PC-3 (cell line): ENCODE data around the gene GRXCR2. TPM values are rescaled to one million over a fixed set of nuclear protein-coding genes. Genes with fewer than 3 reads are reported as not detected.

Source experiments
- ATAC-seq: fragments of 200-7000 bp; cut with Tn5 transposase; 2 replicates; pipeline ENCODE4 v1.9.1; 2020; ENCODE audit warnings: mild to moderate bottlenecking, moderate library complexity
- BruUV-seq: library from RNA; stranded (reverse); fragments of 400-500 nt; replicated peaks from 2 replicates; lab custom pipeline; 2021; lab: Mats Ljungman, UMichigan
- CTCF ChIA-PET: fragments of 300-600 bp; sonication (Branson Sonifier 250); formaldehyde crosslinking; loops from one replicate; lab custom pipeline; 2022; ENCODE audit warnings: antibody characterized with exemption; lab: Charles Lee
- POLR2A ChIA-PET: fragments of 300-600 bp; sonication (Branson Sonifier 250); formaldehyde crosslinking; loops from one replicate; lab custom pipeline; 2022; ENCODE audit warnings: antibody characterized with exemption; ENCODE audit not compliant: unreplicated experiment; lab: Charles Lee
- DNase-seq: peaks from one replicate; pipeline ENCODE4 v3.0.0-alpha.2; 2015
- H2AFZ ChIP-seq: fragments of 300-600 bp; sonication (generic); 2 replicates; pipeline ENCODE4 v1.6.0; 2016; ENCODE audit warnings: antibody characterized with exemption, low read length
- H3F3A ChIP-seq: fragments of 300-600 bp; sonication (generic); one replicate; pipeline ENCODE4 v1.6.0; 2017; ENCODE audit warnings: antibody characterized with exemption, low read length, control low read depth, mild to moderate bottlenecking; ENCODE audit not compliant: unreplicated experiment
- H3K27ac ChIP-seq: fragments of 300-600 bp; sonication (generic); 2 replicates; pipeline ENCODE4 v1.5.1; 2016; ENCODE audit warnings: mild to moderate bottlenecking, low read length
- H3K27me3 ChIP-seq: fragments of 300-600 bp; sonication (generic); 2 replicates; pipeline ENCODE4 v1.6.1; 2016; ENCODE audit warnings: low read length, mixed read lengths
- H3K36me3 ChIP-seq: fragments of 300-600 bp; sonication (generic); 2 replicates; pipeline ENCODE4 v1.6.1; 2016; ENCODE audit warnings: low read depth, mixed run types, low read length, mixed read lengths
- H3K4me1 ChIP-seq: fragments of 300-600 bp; sonication (generic); 2 replicates; pipeline ENCODE4 v1.5.1; 2016; ENCODE audit warnings: low read length; ENCODE audit not compliant: insufficient read depth
- H3K4me2 ChIP-seq: fragments of 300-600 bp; sonication (generic); 2 replicates; pipeline ENCODE4 v1.6.0; 2016; ENCODE audit warnings: low read length
- H3K4me3 ChIP-seq: fragments of 300-600 bp; sonication (generic); 2 replicates; pipeline ENCODE4 v1.5.1; 2016; ENCODE audit warnings: mild to moderate bottlenecking, low read length, mixed read lengths
- H3K79me2 ChIP-seq: fragments of 300-600 bp; sonication (generic); 2 replicates; pipeline ENCODE4 v1.6.1; 2017; ENCODE audit warnings: low read length, mixed read lengths
- H3K9ac ChIP-seq: fragments of 300-600 bp; sonication (generic); 2 replicates; pipeline ENCODE4 v1.6.0; 2016; ENCODE audit warnings: mild to moderate bottlenecking, low read length
- H3K9me2 ChIP-seq: fragments of 300-600 bp; sonication (generic); replicated peaks from 2 replicates; pipeline ENCODE4 v1.6.1; 2016; ENCODE audit warnings: mixed run types, low read length, mixed read lengths
- H3K9me3 ChIP-seq: fragments of 300-600 bp; sonication (generic); 2 replicates; pipeline ENCODE4 v1.6.1; 2016; ENCODE audit warnings: low read length, mixed read lengths
- H4K20me1 ChIP-seq: fragments of 300-600 bp; sonication (generic); 2 replicates; pipeline ENCODE4 v1.6.1; 2016; ENCODE audit warnings: low read length, mixed read lengths
- CTCF ChIP-seq: fragments of 300-600 bp; sonication (generic); conservative IDR thresholded peaks from 2 replicates; pipeline ENCODE4 v1.5.1; 2017; ENCODE audit warnings: antibody characterized with exemption, low read depth, mild to moderate bottlenecking, low read length
- EZH2 ChIP-seq: fragments of 300-600 bp; sonication (generic); IDR thresholded peaks from one replicate; pipeline ENCODE4 v1.6.1; 2017; ENCODE audit warnings: antibody characterized with exemption, mild to moderate bottlenecking, low read length; ENCODE audit not compliant: unreplicated experiment
- EZH2phosphoT487 ChIP-seq: fragments of 300-600 bp; sonication (generic); IDR thresholded peaks from 2 replicates; pipeline ENCODE4 v1.6.1; 2018; ENCODE audit warnings: mild to moderate bottlenecking, antibody characterized with exemption, low read length, borderline replicate concordance
- intact Hi-C: fragments of 100-400 bp; cut with micrococcal nuclease; formaldehyde crosslinking; loops from 2 replicates; pipeline ENCODE4 v1.9.0; 2023
- total RNA-seq: library from RNA; depleted of rRNA; stranded (reverse); fragments of >200 nt; gene quantifications from 2 replicates; pipeline ENCODE4 v1.2.3, GENCODE V29; 2014

The GRXCR2 gene
- total RNA-seq, 1 experiment from 2014 or later = not detected

GRCh38 chr5:145829708-145830361 lies 43.0 kb downstream of the GRXCR2 start:
- no peak for TF ChIP-seq EZH2phosphoT487
- TF ChIP-seq CTCF = no peak
- no peak for TF ChIP-seq EZH2
- Histone ChIP-seq H3K4me2 (no peak overlapping the region), H3K36me3 (no peaks in the 10 kb centered on the region), H2AFZ (no peak overlapping the region), H3K27ac (no peak overlapping the region), H3F3A (no peaks in the 10 kb centered on the region), H4K20me1 (no peaks in the 10 kb centered on the region), H3K9me2 (no peaks in the 10 kb centered on the region), H3K4me1 (peaks cover 14% of the 10 kb centered on the region; the same call in 1 of the 2 replicates), H3K27me3 (no peaks in the 10 kb centered on the region), H3K9me3 (no peaks in the 10 kb centered on the region), H3K79me2 (no peaks in the 10 kb centered on the region), H3K9ac (no peak overlapping the region), H3K4me3 (no peak overlapping the region)
- ChIA-PET CTCF (no interaction called here), POLR2A (no interaction called here)
- no peak for ATAC-seq
- BruUV-seq = no TSS peak
- peak; percentile 21 for DNase-seq
- intact Hi-C loops = no loop called here

GRCh38 chr5:145826895-145827674 lies 45.7 kb downstream of the GRXCR2 start:
- no peaks in the 10 kb centered on the region for H3F3A ChIP-seq
- no peak overlapping the region for H3K4me3 ChIP-seq
- no peaks in the 10 kb centered on the region for H3K9me2 ChIP-seq
- ChIA-PET POLR2A (no interaction called here), CTCF (no interaction called here)
- H3K9ac ChIP-seq = no peak overlapping the region
- no peak overlapping the region for H3K4me2 ChIP-seq
- H3K9me3 ChIP-seq = no peaks in the 10 kb centered on the region
- no TSS peak for BruUV-seq
- H4K20me1 ChIP-seq = no peaks in the 10 kb centered on the region
- no peaks in the 10 kb centered on the region for H3K79me2 ChIP-seq
- ATAC-seq (no peak), DNase-seq (no peak)
- no peaks in the 10 kb centered on the region for H3K27me3 ChIP-seq
- intact Hi-C loops = no loop called here
- peaks cover 14% of the 10 kb centered on the region; the same call in 1 of the 2 replicates for H3K4me1 ChIP-seq
- TF ChIP-seq CTCF (no peak), EZH2 (no peak), EZH2phosphoT487 (no peak)
- no peaks in the 10 kb centered on the region for H3K36me3 ChIP-seq
- no peak overlapping the region for H2AFZ ChIP-seq
- H3K27ac ChIP-seq = no peak overlapping the region

- ChIA-PET POLR2A (no interaction called here), CTCF (interaction anchor here (0.6 to 0.9 kb wide), 2 partner anchors 62 to 1622 kb away, joined by 3 to 4 read pairs; no protein-coding TSS in a partner anchor)
- peak; percentile 58 for ATAC-seq
- Histone ChIP-seq H3F3A (no peaks in the 10 kb centered on the region), H3K79me2 (no peaks in the 10 kb centered on the region), H3K4me1 (peaks cover 14% of the 10 kb centered on the region; the same call in 1 of the 2 replicates), H3K36me3 (no peaks in the 10 kb centered on the region), H3K4me3 (no peak overlapping the region), H3K27me3 (no peaks in the 10 kb centered on the region), H2AFZ (no peak overlapping the region), H3K4me2 (no peak overlapping the region), H3K9me2 (no peaks in the 10 kb centered on the region), H3K27ac (no peak overlapping the region), H3K9ac (no peak overlapping the region), H4K20me1 (no peaks in the 10 kb centered on the region), H3K9me3 (no peaks in the 10 kb centered on the region)
- peak; percentile 66 for DNase-seq
- TF ChIP-seq CTCF = peak; percentile 91
- no peak for TF ChIP-seq EZH2
- intact Hi-C loops = loop anchor here (1.0 to 2.0 kb wide), 3 partner anchors 128 to 1621 kb away; no protein-coding TSS in a partner anchor
- BruUV-seq = no TSS peak
Measured at GRCh38 chr5:145825751-145826180, 47.0 kb downstream of the GRXCR2 start.
